Thymus (tissue), 14 donors: ENCODE data around the gene PLEKHH2. TPM values are rescaled to one million over a fixed set of nuclear protein-coding genes. Genes with fewer than 3 reads are reported as not detected.
A peak's percentile ranks its signal among the peaks of the same experiment; 100 is the strongest.
"Not testable (repeated sequence)": the region's sequence is repeated elsewhere in the genome, so short reads cannot be mapped to it uniquely, and the experiment has no call there.

ENCODE experiments used
- DNase-seq, 9 donors: peaks; one replicate each; pipeline ENCODE4 v3.0.0-alpha.2; 2013; ENCODE audit warnings: low spot score in 9 of 9, low read depth in 6 of 9, missing footprints in 1 of 9
- H3K27ac ChIP-seq, 2 donors: one replicate each; pipeline ENCODE4 v1.5.1; 2013; ENCODE audit warnings: control low read depth in 1 of 2, low read depth in 1 of 2, low read length in 1 of 2, mild to moderate bottlenecking in 1 of 2, moderate library complexity in 1 of 2
- H3K27me3 ChIP-seq, 2 donors: one replicate each; pipeline ENCODE4 v1.5.1; 2013; ENCODE audit warnings: low read length in 1 of 2; ENCODE audit not compliant: control insufficient read depth in 2 of 2, insufficient read depth in 1 of 2
- H3K36me3 ChIP-seq, 2 donors: one replicate each; pipeline ENCODE4 v1.5.1; 2013; ENCODE audit warnings: low read length in 1 of 2, mild to moderate bottlenecking in 1 of 2, moderate library complexity in 1 of 2; ENCODE audit not compliant: control insufficient read depth in 2 of 2, insufficient read depth in 2 of 2
- H3K4me1 ChIP-seq, 2 donors: one replicate each; pipeline ENCODE4 v1.5.1; 2013; ENCODE audit warnings: low read length in 2 of 2; ENCODE audit not compliant: control insufficient read depth in 2 of 2, insufficient read depth in 2 of 2
- H3K4me3 ChIP-seq, 2 donors: one replicate each; pipeline ENCODE4 v1.5.1; 2013; ENCODE audit warnings: low read length in 2 of 2, control low read depth in 1 of 2, mild to moderate bottlenecking in 1 of 2
- H3K9me3 ChIP-seq, 2 donors: one replicate each; pipeline ENCODE4 v1.5.1; 2013; ENCODE audit warnings: low read length in 1 of 2, mild to moderate bottlenecking in 1 of 2; ENCODE audit not compliant: control insufficient read depth in 2 of 2, insufficient read depth in 1 of 2
- WGBS: extraction: QIAGEN DNeasy Blood & Tissue Kit; methylation state at CpG from one replicate; pipeline ENCODE4 v1.1.7; 2013; 5-methylcytosine and 5-hydroxymethylcytosine counted together
- long read RNA-seq, 10 donors: transcript quantifications; one replicate each; lab custom pipeline, GENCODE V29; 2026
- polyA plus RNA-seq: library from polyadenylated mRNA; stranded (reverse); fragments of 200-250 nt; gene quantifications from one replicate; pipeline ENCODE4 v1.2.3, GENCODE V29; 2013
- total RNA-seq: library from RNA; stranded (reverse); fragments of 120-200 nt; gene quantifications from one replicate; pipeline ENCODE4 v1.2.4, GENCODE V29; 2013
- donor health status: healthy.

Gene PLEKHH2
- total RNA-seq: 0.66 TPM
- polyA plus RNA-seq: 1.1 TPM
- long read RNA-seq, donor 1: 0 reads
- long read RNA-seq, donor 2: 0 reads
- long read RNA-seq, donor 3: 0 reads
- long read RNA-seq, donor 4: 0 reads
- long read RNA-seq, donor 5: 0 reads
- long read RNA-seq, donor 6: 0 reads
- long read RNA-seq, donor 7: 0 reads
- long read RNA-seq, donor 8: 0 reads
- long read RNA-seq, donor 9: 0 reads
- long read RNA-seq, donor 10: 0 reads

DNA sequence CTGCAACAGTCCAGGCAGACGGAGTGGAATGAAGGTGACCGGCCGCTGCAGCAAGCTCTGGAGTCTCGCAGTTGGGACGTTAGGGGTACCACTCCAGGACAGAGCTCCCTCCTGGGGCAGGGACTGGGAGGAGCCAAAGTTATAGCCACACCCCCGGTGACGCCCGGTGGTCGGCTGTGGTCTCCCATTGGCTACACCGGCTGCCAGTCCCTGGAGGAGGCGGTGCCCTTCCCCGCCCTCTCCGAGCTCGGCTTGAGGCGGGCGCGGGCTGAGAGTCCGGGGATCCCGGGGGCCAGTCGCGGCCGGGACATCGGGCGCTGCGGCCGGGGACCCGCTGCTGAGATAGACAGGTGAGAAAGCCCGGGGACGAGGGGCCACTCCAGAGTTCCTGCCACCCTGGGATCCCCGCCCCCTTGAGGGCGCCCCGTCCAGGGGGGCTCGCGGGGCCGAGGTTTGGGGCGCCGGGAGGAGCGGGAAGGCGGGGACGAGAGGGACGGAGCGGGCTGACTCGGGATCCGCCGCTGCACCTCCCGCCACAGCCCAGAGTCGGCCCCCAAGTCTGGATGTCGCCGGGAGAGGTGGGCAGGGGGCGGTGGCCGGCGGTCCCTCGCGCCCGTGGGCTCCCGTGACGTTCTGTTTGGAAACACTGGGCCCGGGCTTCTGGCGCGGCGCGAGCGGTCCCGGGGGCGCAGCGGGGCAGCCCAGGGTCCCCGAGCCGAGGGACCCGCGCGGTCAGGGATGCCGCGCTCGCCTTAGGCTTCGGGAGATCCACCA lies at the start of gene PLEKHH2:
TSS of gene PLEKHH2 (plus strand) at position 231 of the 774 bp plus-strand sequence. CDS start 7,414 bp downstream, outside the sequence.
- Histone ChIP-seq H3K9me3 (no peaks in the 10 kb centered on the region), H3K4me1 (peaks cover 6 to 9% of the 10 kb centered on the region in 2 donors), H3K27ac (no peak within 1 kb of the TSS), H3K4me3 (peak within 1 kb of the TSS; percentile 42 to 67), H3K27me3 (peaks cover 9 to 43% of the 10 kb centered on the region in 2 donors), H3K36me3 (no peaks in the 10 kb centered on the region)
- peak; percentile 41 to 81 (median 59) for DNase-seq
- WGBS: 2% methylated on average over 75 of the region's 75 CpGs

- Histone ChIP-seq H3K4me3 (no peak overlapping the region), H3K36me3 (peaks cover 7 to 15% of the 10 kb centered on the region in 2 donors), H3K4me1 (peaks cover 6 to 12% of the 10 kb centered on the region in 2 donors), H3K27me3 (no peaks in the 10 kb centered on the region), H3K27ac (no peak overlapping the region), H3K9me3 (no peaks in the 10 kb centered on the region)
- no peak for DNase-seq
These were observed 44.6 kb upstream of the PLEKHH2 start for GRCh38 chr2:43592443-43592842.

DNA sequence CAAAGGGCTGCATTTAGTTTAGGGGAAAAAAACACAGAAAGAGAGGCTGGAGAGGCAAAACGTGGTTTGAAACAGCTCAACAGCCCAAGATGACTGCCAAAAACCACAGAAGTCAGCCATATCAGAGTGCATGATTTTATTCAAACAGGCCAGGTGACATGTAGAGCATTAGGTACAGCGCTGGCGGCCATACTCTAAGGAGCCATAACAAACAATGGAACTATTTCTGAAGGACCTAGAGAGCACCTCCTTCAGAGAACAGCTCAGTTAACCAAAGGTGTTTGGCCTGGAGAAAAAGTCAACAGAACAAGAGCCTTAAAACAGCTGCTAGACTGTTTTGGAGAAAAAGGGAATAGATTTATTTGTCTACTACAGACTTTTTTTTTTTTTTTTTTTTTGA lies 43.8 kb upstream of the PLEKHH2 start:
- H3K27me3 ChIP-seq: no peaks in the 10 kb centered on the region
- no peak overlapping the region for H3K4me3 ChIP-seq
- DNase-seq: no peak
- peaks cover 7 to 10% of the 10 kb centered on the region in 2 donors for H3K36me3 ChIP-seq
- H3K27ac ChIP-seq: no peak overlapping the region
- no peaks in the 10 kb centered on the region for H3K9me3 ChIP-seq
- WGBS: 80% methylated on average over 3 of the region's 3 CpGs
- peaks cover 6 to 12% of the 10 kb centered on the region in 2 donors for H3K4me1 ChIP-seq

- no peak for DNase-seq
- Histone ChIP-seq H3K27me3 (no peaks in the 10 kb centered on the region), H3K36me3 (peaks cover 6 to 7% of the 10 kb centered on the region in 2 donors), H3K4me3 (peak overlapping the region; percentile 82 to 87), H3K4me1 (peaks cover 6 to 12% of the 10 kb centered on the region in 2 donors), H3K9me3 (no peaks in the 10 kb centered on the region), H3K27ac (no peak overlapping the region)
- 97% methylated on average over 3 of the region's 3 CpGs for WGBS
These were observed 42.2 kb upstream of the PLEKHH2 start for GRCh38 chr2:43594875-43595274.

- WGBS: under 1% methylated on average over 52 of the region's 52 CpGs
- DNase-seq: peak; percentile 90 to 97 (median 92)
- Histone ChIP-seq H3K9me3 (no peaks in the 10 kb centered on the region), H3K36me3 (peaks cover 4% of the 10 kb centered on the region in 2 donors), H3K27ac (peak within 1 kb of the TSS; percentile 89 to 90), H3K4me3 (peak within 1 kb of the TSS; percentile 82 to 87), H3K4me1 (peaks cover 6 to 12% of the 10 kb centered on the region in 2 donors), H3K27me3 (no peaks in the 10 kb centered on the region)
These were observed 41.3 kb upstream of the PLEKHH2 start, which contains the start of gene THADA for GRCh38 chr2:43595603-43596412. Gene THADA, minus strand, starts transcription at chr2:43596038. Its CDS starts 3,646 bp downstream, at chr2:43592392.

GRCh38 chr2:43600596-43600995 lies 36.5 kb upstream of the PLEKHH2 start:
- 95% methylated on average over 1 of the region's 1 CpG for WGBS

DNA sequence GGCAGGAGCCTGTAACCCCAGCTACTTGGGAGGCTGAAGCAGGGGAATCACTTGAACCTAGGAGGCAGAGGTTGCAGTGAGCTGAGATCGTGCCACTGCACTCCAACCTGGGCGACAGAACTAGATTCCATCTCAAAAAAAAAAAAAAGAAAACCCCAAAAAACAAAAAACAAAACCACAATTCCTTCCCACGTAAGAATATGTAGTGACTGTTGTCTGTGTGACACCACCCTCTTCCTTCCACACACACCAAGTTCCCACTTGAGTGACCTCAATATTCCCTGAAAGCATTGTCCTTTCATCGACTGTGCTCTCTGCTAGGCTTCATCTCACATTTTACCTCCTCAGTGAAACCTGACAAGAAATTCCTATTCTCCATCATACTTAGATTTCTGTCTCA lies 32.4 kb upstream of the PLEKHH2 start:
- WGBS: 19% methylated on average over 4 of the region's 4 CpGs
- Histone ChIP-seq H3K27me3 (no peaks in the 10 kb centered on the region), H3K27ac (no peak overlapping the region), H3K36me3 (no peaks in the 10 kb centered on the region), H3K4me3 (no peak overlapping the region), H3K4me1 (no peaks in the 10 kb centered on the region), H3K9me3 (no peaks in the 10 kb centered on the region)
- no peak for DNase-seq

More at GRCh38 chr2:43600596-43600995, 36.5 kb upstream of the PLEKHH2 start:
- H3K27me3 ChIP-seq, DNase-seq, H3K9me3 ChIP-seq, H3K4me3 ChIP-seq, H3K36me3 ChIP-seq, H3K27ac ChIP-seq, H3K4me1 ChIP-seq: not testable (repeated sequence)

- H3K4me3 ChIP-seq: no peak overlapping the region
- WGBS: 28% methylated on average over 2 of the region's 2 CpGs
- H3K4me1 ChIP-seq: no peaks in the 10 kb centered on the region
- H3K9me3 ChIP-seq: no peaks in the 10 kb centered on the region
- peak in 2 of 9 donors; percentile 11 to 41 for DNase-seq
- no peaks in the 10 kb centered on the region for H3K27me3 ChIP-seq
- no peaks in the 10 kb centered on the region for H3K36me3 ChIP-seq
- H3K27ac ChIP-seq: no peak overlapping the region
These were observed 31.9 kb upstream of the PLEKHH2 start for GRCh38 chr2:43605079-43605655.
